GM18507 (cell line): ENCODE data around the gene OR52E8.

Experiments used
- DNase-seq: peaks from one replicate; pipeline ENCODE4 v3.0.0; 2011; ENCODE audit warnings: low read depth; ENCODE audit not compliant: insufficient read length; ENCODE audit errors: extremely low spot score
- FAIRE-seq: peaks from 2 replicates; lab custom pipeline; 2011; peaks lifted over from hg19 to GRCh38; lab: Jason Lieb, UNC

The OR52E8 gene

DNA sequence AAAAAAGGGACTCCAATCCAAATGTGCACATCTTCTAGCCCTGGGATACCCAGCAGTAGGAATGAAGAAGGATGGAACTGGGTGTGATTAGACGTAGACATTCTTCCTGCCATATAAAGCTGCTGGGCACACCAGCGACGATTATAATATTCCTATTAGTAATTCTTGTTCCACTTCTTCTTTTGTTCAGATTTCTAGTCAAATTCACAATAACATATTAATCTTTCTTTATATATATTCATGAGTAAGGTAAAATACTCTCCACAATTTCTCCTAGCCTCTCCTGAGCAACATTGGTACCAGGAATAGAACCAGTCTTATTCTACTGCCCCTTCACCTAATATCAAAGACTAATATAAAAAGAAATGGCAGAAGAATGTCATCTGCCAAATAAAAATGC lies at the start of gene OR52E8:
Gene OR52E8, minus strand, starts transcription at position 101 of the 400 bp plus-strand sequence. Its CDS starts 0 bp downstream, at position 101.
- FAIRE-seq (no peak), DNase-seq (no peak)

- DNase-seq (no peak), FAIRE-seq (no peak)
Measured at GRCh38 chr11:5899534-5899933, 42.0 kb upstream of the OR52E8 start.

- FAIRE-seq (no peak), DNase-seq (no peak)
Measured at GRCh38 chr11:5892908-5893307, 35.4 kb upstream of the OR52E8 start, which contains the start of gene OR52E5. TSS of gene OR52E5 (plus strand) at chr11:5893208. CDS start at chr11:5900777, 7,569 bp downstream.

- FAIRE-seq: no peak
- no peak for DNase-seq
Measured at GRCh38 chr11:5891216-5891800, 33.8 kb upstream of the OR52E8 start.

- DNase-seq: no peak
- no peak for FAIRE-seq
Measured at GRCh38 chr11:5887661-5888060, 30.2 kb upstream of the OR52E8 start.

DNA sequence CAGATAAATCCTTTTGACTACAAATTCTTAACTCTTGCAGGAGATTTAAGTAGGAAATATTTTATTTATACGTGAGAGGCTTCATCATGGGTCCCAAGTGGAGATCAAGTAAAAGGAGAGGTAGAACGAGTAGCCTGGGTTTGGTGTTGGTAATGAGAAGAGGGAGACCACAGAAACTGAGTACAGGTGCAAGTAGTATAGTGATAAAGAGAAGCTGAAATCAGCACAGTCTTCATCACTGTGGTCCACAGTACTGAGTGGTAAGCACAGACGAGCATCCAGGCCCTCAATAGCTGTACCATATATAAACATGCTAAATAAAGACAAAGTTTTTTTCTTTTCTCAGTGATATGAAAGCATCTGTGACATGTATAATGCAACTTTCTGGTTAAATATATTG lies 29.7 kb upstream of the OR52E8 start:
- no peak for FAIRE-seq
- DNase-seq: no peak

DNA sequence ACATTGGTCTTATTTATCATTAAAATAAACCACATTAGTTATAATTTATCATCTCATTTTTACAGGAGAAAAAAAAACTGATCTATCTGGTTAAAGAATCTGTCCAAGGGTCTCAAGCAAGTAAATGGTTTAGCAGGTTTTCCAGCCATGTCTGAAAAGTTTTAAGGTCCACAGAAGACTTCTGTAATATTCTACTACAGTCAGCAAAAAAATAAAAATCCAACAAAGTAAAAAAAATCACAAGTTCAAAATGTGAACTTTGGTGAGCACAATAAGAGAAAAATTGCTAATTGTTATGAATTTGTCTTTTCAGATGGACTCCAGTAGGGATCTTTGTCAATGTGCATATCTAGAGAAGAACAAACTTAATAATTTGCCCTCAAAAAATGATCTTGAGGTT lies 24.3 kb upstream of the OR52E8 start:
- DNase-seq (no peak), FAIRE-seq (no peak)

DNA sequence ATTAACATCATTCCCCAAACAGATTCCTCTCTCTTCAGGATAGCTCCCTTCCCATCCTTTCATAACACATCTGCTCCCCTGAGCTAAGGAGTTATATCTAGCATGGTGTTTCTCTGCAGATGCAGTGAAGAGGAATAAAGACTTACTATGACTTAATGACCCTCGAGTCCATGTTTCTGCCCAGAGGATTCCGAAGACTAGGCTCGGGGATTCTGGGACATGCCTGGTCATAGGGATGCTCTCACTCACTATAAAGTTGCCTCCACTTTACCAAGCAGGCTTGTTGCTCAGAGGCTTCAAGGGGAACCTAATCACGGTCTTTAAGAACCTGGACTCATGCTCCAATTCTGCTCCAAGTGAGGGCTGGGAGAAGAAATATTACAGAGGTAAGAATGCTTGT lies 22.8 kb upstream of the OR52E8 start, which contains the start of gene OR52E4:
Gene OR52E4, plus strand, starts transcription at position 301 of the 400 bp plus-strand sequence. CDS start 3,664 bp downstream, outside the sequence.
- FAIRE-seq (no peak), DNase-seq (no peak)

- no peak for FAIRE-seq
- no peak for DNase-seq
Measured at GRCh38 chr11:5878564-5878963, 21.1 kb upstream of the OR52E8 start.

GRCh38 chr11:5865826-5866225 lies 8.3 kb upstream of the OR52E8 start:
- no peak for FAIRE-seq
- DNase-seq: no peak

GRCh38 chr11:5851002-5851401 lies 6.5 kb downstream of the OR52E8 start:
- no peak for FAIRE-seq
- DNase-seq: no peak

- FAIRE-seq (no peak), DNase-seq (no peak)
Measured at GRCh38 chr11:5847711-5848110, 9.8 kb downstream of the OR52E8 start.

DNA sequence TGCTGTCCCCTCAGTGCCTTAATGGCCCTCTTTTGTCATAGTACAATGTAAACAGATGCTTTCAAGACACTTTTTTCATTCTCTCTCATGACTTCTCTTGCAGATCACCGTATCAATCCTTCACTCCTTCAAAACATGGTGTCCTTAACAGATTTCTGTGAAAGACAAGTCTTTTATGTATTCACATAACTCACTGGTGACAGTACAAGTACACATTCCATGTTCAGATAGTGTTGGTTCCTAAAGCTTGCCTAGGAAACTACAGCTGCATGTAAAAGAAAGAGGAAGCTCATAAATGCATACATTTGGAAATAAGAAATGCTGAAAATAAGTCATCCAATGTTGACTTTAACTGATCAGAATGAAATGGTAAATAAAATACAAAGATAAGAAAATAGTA lies 10.8 kb downstream of the OR52E8 start:
- DNase-seq (no peak), FAIRE-seq (no peak)

DNA sequence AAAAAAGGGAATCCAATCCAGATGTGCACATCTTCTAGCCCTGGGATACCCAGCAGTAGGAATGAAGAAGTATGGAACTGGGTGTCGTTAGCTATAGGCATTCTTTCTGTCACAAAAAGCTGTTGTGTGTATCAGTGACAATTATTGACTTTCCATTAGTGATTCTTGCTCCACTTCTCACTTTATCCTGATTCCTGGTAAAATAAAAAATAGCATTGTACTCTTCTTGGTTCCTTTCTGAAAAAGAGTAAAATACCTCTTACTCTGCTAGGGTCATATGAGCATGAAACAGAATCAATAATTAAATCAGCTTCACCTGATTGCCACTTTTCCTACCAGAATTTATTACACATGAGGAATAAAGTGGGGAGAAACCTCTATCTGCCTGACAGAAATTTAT lies 15.7 kb downstream of the OR52E8 start, which contains the start of gene OR52E6:
Gene OR52E6, minus strand, starts transcription at position 101 of the 400 bp plus-strand sequence. Its CDS starts 0 bp downstream, at position 101.
- DNase-seq (no peak), FAIRE-seq (no peak)

- no peak for DNase-seq
- no peak for FAIRE-seq
Measured at GRCh38 chr11:5837695-5838094, 19.8 kb downstream of the OR52E8 start.

DNA sequence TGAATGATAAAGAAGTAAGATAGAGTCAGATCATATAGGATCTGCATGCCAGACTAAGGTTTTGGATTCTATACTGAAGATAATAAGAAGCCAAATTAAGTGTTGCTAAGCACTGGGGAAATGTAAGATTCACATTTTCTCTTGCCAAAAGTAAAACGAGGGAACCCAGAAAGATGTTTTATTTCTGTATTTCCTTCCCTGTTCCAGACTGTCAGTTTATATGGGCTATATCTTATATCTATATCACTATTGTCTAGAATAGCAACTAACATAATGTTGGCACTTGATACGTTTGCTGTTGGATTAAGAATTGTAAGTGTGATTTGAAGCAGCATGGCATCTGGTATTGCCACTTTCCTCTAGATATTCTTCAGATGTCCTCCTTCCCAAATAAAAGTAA lies 24.0 kb downstream of the OR52E8 start:
- FAIRE-seq (no peak), DNase-seq (no peak)

DNA sequence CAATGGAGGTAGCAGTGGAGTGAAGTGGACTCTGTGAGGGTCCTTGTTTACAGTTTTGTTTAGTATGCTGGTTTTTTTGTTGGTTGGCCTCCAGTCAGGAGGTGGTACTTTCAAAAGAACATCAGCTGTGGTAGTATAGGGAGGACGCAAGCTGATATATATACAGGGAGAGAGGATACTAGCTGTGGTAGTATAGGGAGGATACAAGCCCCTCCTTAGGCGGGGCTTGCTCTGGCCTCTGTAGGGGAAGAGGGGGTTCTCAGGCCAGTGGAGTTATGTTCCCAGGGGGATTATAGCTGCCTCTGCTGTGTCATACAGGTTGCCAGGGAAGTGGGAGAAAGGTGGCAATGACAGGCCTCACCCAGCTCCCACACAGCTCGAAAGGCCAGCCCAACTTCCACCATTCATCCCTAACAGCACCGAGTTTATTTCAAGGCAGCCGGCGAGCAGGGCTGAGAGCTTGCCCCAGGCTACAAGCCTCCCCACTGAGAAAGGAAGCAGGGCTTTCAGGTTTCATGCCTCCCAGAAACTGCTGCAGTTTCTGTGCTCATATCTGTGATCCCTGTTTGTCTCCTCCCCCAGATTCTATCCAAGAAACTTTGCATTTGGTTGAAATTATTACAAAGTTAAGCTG lies 26.2 kb downstream of the OR52E8 start:
- DNase-seq (no peak), FAIRE-seq (no peak)

GRCh38 chr11:5818245-5818886 lies 39.1 kb downstream of the OR52E8 start:
- DNase-seq (no peak), FAIRE-seq (peak; percentile 38)

DNA sequence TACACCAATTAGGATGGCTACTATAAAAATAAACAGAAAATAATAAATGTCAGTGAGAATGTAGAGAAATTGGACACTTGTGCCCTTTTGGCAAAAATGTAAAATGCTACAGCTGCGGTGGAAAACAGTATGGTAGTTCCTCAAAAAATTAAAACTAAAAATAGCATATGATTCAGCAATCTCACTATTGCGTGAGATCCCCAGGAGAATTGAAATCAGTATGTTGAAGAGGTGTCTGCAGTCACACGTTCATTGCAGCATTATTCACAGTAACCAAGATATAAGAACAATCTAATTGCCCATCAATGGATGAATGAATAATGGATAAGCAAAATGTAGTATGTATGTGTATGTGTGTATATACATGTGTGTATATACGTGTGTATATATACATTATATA lies 42.0 kb downstream of the OR52E8 start:
- FAIRE-seq (no peak), DNase-seq (no peak)

- DNase-seq (no peak), FAIRE-seq (no peak)
Measured at GRCh38 chr11:5809905-5810795, 47.3 kb downstream of the OR52E8 start.
